NCI-H1436 treated with DMSO at 0.1 percent for 48 hours (cell line): Measurements from ENCODE around the gene COMMD2.

Source experiments
- DNase-seq: peaks from one replicate; lab custom pipeline; 2025; lab: John Stamatoyannopoulos, UW

COMMD2 gene

DNA sequence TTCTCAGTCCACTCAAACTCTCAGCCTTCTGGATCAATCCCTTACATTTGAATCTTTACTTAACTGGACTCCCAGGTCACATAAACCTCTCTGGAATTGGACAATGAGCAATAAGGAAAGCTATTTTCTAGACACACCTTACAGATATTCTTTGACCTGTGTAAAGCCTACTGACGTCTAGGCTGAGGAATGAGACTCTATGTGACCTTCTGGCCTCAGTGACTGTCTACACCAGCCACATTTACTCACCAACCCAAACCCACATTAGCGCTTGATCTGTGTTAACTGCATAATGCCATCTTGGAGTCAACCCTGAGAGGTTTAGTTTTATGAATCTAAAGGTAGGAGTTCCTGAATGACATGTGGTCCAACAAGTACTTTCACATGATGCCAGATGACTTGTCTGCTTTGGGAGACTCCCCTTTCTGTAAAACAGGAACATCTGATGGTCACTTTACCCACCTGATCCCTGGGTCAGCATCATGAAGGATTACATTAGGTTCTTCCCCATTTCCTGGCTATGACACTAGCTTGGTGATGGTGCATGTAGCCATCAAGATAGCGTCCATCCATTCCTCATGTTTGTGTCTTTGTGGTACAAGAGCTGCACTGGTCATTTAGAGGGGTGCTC is 11.4 kb upstream of the COMMD2 start:
- no peak for DNase-seq

DNA sequence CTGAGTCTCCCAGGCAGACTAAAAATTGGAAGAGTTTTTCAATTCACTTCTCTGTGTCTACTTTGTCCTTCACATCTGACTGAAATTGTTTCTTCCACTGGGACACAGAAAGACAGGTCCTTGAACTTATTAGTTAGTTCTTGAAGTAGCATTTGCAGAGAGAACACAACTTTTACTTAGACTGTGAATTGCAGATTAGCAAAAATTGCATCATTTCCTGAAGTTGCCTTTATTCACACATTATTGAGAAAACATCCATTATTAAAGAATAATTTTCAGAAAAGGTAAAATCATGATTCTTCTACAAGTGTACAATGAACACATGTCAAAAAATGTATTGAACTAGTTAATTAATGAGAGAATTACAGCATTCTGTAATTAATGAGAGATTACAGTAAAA is 1.4 kb upstream of the COMMD2 start:
- DNase-seq: no peak

DNA sequence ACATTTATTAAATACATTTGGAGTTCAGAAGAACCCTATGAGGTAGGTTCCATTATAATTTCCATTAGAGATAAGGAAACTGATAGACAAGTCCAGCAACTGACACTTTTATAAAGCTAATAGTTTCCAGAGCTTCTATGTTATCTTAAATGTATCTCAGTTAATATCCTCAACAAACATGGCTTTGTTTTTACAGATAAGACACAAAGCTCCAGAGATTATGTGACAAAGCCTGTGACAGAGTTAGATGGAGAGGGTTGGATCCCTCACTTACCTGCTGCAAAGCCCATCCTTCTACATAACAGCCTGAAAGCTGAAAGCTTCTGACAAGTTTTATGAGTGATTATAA is 473 bp upstream of the COMMD2 start:
- no peak for DNase-seq

DNA sequence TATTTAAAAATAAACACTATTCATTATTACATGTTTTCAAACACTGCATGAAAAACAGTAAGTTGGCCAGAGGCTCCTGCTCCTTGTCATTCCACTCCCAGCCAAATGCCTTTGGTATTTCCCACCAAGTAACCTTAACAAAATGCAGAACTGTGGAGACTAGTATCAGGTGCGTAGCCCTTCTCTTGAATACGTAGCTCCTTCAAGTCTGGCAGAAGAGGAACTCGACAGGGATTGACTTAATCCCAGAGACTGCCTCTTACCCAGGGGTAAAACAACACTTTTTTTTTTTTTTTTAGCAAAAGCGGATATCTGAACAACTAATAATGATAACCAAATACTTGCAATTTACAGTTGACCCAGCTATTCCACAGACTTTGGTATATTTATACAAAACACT is 738 bp downstream of the COMMD2 start:
- no peak for DNase-seq

DNA sequence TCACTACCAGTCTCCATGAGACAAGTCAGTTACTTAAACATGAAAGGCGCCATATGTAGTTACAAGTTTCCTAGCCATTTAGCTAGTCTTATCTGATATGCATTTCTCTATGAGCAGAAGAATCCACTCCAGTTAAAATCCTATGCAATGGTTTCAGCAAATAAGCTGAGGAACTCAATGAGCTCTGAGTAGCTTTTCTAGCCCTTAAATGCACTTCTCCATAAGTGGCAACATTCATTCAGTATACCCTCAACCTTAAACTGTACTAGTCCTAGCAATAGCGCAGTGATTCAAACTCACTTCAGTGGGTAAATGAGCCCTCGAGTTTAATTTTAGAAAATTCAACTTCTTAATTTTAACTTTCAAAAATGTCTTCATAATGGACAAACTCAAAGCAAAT is 7.7 kb downstream of the COMMD2 start:
- DNase-seq: no peak

DNA sequence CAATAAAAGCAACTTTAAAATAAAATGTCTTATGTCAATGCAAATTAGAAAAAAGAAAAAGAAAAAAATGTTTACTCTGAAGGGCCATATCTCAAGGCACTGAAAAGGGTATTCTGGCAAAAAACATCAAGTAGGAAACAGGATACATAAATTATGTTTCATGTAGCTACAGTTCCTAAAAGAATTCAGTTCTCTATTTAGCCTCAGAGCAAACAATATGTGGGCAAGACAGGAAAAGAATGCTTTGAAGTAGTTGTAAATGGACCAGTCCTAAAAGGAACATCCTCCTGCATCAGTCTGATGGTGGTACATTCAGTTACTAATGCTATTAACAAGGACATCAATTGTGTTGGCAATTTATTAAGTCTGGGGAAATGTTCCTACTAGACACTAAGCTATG is 8.1 kb downstream of the COMMD2 start:
- no peak for DNase-seq

DNA sequence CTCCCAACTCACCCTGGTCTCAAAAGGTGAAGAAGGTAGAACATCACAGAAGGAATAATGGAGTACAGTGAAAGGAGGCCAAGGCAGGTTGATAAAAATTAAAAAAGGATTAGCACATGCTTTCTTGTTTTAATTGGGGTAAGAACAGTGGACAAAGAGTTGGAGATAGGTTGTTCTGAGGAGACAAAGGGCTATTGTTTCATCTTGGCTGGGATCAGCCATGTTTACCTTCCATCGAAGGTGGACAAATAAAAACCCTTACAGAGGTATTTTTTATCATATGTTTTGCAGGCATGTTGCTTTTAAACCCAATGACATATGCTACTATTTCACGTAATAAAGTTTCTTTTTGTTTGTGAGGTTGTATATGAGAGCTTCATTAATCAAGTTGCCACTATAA is 12.9 kb downstream of the COMMD2 start:
- no peak for DNase-seq

DNA sequence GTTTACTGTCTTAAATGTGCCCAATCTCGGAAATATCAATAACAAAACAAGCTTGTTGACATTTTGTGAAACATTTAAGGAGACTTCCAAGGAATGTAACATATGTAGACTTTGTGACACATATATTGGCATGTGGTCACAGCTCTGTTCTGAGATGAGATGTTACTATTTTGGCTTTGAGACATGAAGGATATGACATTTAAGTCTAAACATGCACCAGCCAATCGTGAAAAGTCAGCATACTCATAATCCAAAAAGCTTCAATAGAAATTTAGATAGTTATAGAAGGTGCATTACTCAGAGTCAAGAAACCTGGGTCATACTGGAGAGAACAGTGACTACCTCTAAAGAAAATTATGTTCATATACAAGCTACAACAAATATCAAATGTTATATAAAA is 13.4 kb downstream of the COMMD2 start:
- no peak for DNase-seq

DNA sequence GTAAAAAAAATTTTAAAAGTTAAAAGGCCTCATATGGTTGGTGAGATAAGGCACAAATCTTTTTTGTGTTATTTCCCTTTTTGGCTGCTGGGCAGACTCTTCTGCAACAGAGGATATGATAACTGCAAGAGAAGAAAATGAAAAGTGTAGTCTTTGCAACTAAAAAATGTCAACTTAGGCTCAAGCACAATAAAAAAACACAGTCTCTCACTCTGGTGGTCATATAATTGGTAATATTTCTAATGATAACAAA is 15.4 kb downstream of the COMMD2 start:
- DNase-seq: no peak

DNA sequence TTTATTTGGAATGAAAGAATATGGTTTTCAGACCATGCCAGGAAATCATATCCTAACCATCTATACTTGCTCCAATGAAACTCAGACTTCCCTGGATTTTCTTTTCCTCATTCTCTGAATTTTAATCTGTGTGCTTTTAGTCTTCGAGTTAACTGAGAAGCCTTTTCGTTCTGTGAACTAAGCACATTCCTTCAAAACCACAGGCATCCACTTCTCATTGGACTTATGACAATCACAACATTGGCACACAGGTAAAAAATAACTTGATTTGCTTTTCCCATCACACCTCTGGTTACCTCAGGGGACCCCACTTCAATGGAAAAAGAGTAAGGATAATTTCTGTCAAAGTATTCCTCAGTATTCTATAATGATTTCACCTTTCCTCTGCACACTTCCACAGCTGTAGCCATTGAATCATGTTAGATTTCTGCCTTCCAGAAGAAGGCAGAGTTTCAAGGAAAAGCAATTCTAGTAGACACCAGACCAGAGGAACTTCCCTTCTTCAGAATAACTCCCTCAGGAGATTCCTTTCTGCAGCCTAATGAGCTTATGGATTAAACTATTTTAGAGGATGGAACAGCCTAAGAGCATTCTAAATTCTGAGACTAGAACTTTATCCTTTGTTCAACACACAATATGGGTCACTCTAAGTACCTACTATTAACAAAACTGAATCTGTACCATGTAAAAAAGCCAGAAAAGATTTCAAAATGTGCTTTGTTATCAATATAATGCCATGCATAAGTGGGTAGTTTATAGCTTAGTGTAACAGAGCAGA is 15.9 kb downstream of the COMMD2 start:
- DNase-seq: no peak

DNA sequence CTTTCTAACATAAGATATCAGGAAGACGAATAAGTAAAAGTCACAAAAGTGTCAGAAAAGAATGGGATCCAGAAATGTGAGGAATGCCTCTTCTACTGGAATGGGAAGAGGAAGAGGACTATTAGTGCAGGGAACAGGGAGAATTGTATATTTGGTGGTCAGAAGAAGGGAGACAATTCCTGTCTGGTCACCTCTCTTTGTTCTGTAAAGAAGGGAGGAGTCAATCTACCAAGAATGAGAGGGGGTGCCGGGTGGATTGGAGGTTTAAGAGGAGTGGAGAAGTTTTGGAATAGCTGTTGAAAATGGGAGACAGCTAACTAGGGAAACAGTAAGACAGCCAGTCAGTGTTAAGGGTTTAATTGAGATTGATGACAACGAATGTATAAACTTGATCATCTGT is 20.1 kb downstream of the COMMD2 start:
- DNase-seq: no peak

DNA sequence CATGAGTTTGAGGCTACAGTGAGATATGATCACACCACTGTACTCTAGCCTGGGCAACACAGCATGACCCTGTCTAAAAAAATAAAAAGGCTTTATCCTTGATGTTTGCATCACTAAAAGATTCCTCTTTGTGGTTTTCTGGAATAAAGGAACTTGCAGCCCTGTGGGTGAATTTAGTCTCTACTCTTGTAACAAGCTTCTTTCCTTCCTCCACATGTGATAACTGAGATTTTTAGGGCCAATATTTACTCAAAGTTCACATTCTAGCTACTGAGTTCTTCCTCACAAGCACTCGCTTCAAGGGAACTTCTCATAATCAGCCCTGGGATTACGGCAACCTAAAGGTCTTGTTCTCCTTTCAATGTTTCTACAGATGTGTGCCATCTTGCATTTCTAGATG is 24.6 kb downstream of the COMMD2 start:
- no peak for DNase-seq

DNA sequence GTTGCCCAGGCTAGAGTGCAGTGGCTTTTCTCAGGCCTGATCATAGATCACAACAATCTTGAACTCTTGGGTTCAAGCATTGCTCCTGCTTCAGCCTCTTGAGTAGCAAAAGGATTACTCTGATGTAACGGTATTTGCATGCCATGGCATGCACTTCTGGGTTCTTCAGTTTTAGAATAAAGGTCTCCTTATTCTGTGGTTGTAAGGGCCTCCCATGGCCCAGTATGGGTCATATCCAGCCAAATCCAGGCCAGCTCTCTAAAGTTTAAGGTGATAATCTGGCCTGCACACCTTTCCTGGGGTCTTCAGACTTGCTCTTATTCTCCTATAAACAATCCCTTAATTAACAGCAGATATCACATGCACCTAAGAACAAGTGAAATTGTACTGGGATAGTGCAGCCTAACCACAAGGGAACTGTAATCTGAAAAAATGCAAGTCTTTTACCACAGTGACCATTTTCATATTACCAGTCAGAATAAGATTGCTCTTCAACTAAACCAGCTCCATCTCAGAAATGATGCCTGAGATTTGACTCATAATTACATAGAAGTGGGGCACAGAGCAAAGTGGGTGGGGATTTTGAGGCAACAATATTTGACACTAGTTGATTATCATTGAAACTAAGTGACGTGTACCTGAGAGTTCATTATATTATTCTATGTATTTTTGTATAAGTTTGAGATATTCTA is 25.4 kb downstream of the COMMD2 start:
- DNase-seq: no peak

DNA sequence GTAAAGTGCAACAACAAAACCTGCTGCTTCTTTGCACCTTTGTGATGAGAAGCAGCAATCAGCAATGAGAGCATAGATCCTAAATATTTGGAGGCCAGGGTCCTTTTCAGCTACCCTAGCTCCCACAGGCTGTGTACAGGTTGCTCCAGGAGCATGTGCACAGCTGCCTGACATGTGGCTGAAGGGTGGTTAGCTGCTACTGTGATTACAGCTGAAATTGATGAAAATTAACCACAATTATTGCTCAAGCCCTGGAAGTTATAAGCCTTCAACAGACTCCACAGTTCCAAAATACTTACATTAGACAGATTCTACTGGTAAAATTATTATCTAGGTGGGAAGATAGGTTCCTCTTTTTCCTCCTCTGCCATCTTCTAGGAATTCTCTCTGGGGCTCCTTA is 28.5 kb downstream of the COMMD2 start:
- no peak for DNase-seq

DNA sequence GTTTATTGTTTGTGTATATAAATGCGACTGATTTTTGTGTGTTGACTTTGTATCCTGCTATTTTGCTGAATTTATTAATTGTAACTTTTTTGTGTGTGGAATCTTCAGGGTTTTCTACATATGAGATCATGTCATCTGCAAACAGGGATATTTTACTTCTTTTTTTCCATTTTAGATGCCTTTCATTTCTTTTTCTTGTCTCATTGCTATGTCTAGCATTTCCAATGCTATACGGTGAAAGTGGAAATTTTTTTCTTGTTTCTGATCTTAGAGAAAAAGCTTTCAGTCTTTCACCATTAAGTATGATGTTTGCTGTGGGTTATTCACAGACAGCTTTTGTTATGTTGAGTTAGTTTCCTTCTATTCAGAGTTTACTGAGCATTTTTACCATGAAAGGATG is 31.4 kb downstream of the COMMD2 start:
- no peak for DNase-seq

DNA sequence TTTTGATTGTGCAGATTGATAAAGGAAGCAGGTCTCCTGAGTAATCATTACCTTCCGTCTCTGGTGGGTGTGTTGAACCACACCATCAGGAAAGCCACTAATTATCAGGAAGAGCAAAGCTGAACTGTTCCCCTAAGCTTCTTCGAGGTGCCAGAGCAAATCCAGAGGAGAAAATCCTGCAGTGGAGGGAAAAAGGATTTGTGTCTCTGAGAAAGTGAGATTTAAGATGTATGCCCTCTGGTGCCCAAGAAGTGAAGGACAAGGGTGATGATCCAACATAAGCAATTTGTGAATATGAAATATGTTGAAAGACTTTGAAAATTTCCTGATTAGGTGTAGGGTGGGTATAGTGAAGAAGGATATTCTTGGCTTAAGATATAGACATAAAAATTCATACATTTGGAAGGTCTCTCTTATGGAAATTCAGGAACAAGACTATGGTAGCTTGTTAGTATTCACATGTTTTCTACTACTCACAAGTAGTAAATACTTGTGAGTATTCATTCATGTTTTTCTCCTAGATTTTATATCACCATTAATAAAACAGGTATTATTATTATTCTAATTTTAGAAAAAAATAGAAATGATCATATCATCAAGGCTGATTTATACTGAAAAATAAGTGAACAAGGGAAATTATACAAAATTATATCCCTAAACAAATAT is 34.8 kb downstream of the COMMD2 start:
- peak; percentile 16 for DNase-seq

DNA sequence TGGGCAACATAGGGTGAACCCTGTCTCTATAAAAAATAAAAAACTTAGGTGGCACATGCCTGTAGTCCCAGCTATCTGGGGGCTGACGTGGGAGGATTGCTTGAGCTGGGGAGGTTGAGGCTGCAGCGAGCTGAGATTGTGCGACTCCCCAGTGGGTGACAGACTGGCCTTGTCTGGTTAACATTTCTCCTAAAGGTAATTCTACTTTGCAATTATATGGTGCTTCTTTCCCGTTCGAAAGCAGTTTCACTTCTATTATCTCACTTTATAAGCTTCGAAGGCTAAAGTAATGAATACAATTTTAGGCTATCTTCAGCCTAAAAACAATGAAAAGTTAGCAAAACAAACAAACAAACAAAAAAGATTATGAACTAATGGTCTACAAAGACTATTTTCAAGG is 35.3 kb downstream of the COMMD2 start:
- DNase-seq: no peak

DNA sequence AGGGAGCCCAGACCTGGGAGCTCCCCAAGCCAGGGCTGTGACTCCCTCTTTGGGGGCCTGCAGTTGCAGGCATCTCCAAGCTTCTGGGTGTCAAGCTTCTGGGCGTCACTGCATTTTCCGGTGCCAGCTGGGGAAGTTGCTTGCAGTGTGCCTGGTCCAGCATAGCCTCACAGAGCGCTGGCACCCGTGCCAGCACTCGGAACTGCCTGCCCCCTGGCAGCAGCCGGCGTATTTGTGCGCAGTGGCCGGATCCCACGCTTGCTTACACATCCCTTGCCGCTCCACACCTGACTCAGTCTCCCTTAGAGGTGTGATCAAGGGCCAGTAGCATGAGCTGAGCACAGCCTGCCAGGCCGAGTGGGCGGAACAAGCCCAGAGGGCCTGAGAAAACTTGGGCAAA is 37.0 kb downstream of the COMMD2 start:
- no peak for DNase-seq

DNA sequence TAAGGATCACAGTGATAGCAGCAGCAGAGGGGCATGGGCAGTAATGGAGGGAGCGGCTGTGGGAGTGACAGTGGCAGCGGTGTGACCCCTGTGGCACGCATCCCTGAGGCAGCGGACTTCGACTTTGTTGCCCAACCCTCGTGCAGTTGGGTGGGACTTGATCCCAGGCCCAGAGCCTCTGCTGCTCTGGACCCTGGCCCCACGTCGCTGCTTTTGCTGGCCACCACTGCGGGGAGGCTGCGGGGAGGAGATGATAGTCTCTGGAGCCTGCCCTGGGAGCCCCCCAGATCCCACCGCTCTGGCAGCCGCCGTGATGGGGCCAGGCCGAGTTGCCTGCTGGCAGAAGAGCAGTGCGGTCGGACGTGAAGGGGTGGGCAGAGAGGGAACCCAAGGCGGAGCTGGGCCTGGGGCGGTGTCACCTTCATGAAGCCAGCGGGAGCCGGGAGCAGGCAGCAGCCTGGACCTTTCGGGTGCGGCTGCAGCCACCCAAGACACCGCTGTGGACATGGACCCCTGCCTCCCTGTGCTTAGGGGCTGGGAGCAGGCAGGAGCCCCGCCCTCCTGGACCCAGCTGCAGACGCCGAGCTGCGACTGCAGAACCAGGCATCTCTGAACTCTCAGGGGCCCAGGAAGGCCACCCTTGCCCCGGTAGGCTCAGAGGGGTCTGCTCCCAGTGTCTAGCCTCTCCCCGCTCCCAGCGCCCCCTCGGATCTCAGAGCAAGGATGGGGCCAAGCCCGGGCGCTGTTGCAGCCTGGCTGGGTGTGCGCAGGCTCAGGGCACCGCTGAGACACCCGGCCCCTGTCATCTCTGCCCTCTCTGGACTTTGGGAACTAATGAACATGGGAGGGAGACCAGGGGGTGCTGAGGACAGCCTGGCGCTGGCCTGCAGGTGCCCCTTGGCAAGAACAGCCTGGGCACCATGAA is 38.3 kb downstream of the COMMD2 start:
- DNase-seq: no peak

DNA sequence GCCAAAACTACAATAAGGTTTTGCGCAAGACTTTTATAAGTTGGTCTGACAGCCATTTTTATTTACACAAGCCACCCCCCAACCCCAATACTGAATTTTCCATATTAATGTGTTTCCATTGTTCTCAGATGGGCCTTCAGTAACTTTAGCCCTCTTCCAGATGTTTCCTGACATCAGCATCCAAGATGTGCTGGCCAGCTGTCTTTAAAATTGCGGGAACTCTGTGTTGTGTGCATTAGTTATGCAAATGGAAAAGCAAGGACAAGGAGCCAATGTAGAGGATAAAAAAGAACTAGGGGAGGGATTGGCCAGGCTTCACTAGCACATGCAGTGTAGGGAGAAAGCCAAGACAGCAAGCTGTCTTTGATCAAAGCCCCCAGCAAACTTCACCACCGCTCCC is 45.4 kb downstream of the COMMD2 start:
- DNase-seq: no peak

DNA sequence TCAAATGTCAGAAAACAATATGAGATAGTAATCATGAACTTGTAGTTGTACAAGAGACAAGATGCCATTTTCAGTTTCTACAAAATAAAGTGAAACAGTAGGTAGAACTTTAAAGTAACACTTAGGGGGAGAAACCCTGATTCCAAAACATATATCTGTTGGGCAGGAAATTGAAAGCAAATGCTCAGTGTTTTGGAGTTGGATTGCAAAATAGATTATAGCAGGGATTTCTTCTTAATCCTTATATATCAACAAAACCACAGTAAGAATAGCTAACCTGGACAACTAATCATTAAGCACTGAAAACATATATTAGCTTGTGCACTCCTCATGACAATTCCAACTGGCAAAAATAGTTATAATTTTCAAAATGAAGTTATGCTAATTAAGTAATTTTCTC is 46.9 kb downstream of the COMMD2 start:
- DNase-seq: no peak

DNA sequence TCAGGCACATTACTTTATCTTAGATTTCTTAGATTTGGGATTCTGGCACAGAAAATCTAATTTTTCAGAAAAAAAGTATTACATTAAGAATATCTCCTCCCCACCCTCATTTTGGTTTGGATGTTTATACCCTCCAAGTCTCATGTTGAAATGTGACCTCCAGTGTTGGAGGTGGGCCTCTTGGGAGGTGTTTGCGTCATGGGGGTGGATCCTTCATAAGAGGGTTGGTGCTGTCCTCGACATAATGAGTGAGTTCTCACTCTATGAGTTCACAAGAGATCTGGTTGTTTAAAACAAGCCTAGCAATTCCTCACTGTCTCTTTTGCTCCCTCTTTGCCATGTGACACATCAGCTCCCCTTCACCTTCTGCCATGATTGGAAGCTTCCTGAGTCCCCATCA is 48.8 kb downstream of the COMMD2 start:
- DNase-seq: no peak
